Measurements from ENCODE around the gene USP20.

DNA sequence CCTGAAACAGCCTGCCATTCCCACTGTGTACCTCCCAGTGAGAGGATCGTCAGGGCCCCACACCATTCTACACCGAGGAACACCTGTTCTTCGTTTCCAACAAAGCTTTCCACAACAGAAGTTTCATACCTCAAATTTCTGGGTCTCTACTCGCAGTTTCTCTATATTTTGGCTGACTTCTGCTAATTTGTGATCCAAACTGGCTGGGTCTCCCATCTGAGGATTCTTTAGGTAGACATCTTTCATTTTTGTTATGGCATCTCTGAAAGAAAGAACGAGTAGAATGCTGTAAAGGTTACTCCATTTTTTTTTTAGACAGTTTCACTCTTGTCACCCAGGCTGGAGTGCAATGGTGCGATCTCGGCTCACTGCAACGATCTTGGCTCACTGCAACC lies 67.5 kb downstream of the USP20 start:
- TF ChIP-seq, protein P1, sequence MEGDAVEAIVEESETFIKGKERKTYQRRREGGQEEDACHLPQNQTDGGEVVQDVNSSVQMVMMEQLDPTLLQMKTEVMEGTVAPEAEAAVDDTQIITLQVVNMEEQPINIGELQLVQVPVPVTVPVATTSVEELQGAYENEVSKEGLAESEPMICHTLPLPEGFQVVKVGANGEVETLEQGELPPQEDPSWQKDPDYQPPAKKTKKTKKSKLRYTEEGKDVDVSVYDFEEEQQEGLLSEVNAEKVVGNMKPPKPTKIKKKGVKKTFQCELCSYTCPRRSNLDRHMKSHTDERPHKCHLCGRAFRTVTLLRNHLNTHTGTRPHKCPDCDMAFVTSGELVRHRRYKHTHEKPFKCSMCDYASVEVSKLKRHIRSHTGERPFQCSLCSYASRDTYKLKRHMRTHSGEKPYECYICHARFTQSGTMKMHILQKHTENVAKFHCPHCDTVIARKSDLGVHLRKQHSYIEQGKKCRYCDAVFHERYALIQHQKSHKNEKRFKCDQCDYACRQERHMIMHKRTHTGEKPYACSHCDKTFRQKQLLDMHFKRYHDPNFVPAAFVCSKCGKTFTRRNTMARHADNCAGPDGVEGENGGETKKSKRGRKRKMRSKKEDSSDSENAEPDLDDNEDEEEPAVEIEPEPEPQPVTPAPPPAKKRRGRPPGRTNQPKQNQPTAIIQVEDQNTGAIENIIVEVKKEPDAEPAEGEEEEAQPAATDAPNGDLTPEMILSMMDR (conservative IDR thresholded peaks at IDR 0.05) = no peak
- no peak for TF ChIP-seq ZFX (IDR thresholded peaks at IDR 0.05)

Data from C4-2B (cell line).